PFSK-1 (cell line): Measurements from ENCODE around the gene NOVA1.

ENCODE experiments used
- FOXP2 ChIP-seq: optimal IDR thresholded peaks from 2 replicates; pipeline ENCODE3; 2011; ENCODE audit warnings: borderline replicate concordance, control low read depth, inconsistent platforms; ENCODE audit not compliant: insufficient read depth; ENCODE audit errors: extremely low read length, extremely low read depth
- POLR2AphosphoS5 ChIP-seq: IDR thresholded peaks from 2 replicates; pipeline ENCODE4 v1.6.1; 2012; ENCODE audit warnings: low read depth, mild to moderate bottlenecking, control low read depth, low read length, moderate library complexity
- SIN3A ChIP-seq: IDR thresholded peaks from 2 replicates; pipeline ENCODE4 v1.6.1; 2012; ENCODE audit warnings: mild to moderate bottlenecking, low read length, moderate library complexity, borderline replicate concordance; ENCODE audit not compliant: insufficient read depth
- TAF1 ChIP-seq: IDR thresholded peaks from 2 replicates; pipeline ENCODE4 v1.6.1; 2012; ENCODE audit warnings: low read length, control low read depth, borderline replicate concordance; ENCODE audit not compliant: insufficient read depth
- TF ChIP-seq, protein P1 (sequence below), 2 experiments: IDR thresholded peaks; 2 replicates each; pipeline versions ENCODE4 v1.6.1 to v1.8.0; 2011 to 2012; ENCODE audit warnings: low read depth in 2 of 2, low read length in 2 of 2, control low read depth in 1 of 2, inconsistent platforms in 1 of 2, mild to moderate bottlenecking in 1 of 2, moderate library complexity in 1 of 2; ENCODE audit not compliant: insufficient read depth in 1 of 2

Gene NOVA1

DNA sequence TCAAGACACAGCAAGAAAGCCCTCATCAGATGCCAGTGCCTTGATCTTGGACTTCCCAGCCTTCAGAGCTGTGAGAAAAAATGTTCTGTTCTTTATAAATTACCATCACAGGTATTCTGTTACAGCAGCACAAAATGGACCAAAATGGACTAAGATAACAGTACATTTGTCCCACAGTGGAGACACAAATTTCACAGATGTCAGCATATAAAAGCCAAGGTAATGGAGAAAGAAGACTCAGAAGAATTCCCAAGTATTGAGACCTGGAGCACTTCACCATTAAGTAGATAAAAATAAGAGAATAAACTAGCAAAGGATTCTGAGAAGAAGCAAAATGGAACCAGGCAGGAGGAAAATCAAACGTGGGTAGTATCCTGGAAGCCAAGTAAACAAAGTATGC lies 131.0 kb downstream of the NOVA1 start:
- TF ChIP-seq, protein P1, sequence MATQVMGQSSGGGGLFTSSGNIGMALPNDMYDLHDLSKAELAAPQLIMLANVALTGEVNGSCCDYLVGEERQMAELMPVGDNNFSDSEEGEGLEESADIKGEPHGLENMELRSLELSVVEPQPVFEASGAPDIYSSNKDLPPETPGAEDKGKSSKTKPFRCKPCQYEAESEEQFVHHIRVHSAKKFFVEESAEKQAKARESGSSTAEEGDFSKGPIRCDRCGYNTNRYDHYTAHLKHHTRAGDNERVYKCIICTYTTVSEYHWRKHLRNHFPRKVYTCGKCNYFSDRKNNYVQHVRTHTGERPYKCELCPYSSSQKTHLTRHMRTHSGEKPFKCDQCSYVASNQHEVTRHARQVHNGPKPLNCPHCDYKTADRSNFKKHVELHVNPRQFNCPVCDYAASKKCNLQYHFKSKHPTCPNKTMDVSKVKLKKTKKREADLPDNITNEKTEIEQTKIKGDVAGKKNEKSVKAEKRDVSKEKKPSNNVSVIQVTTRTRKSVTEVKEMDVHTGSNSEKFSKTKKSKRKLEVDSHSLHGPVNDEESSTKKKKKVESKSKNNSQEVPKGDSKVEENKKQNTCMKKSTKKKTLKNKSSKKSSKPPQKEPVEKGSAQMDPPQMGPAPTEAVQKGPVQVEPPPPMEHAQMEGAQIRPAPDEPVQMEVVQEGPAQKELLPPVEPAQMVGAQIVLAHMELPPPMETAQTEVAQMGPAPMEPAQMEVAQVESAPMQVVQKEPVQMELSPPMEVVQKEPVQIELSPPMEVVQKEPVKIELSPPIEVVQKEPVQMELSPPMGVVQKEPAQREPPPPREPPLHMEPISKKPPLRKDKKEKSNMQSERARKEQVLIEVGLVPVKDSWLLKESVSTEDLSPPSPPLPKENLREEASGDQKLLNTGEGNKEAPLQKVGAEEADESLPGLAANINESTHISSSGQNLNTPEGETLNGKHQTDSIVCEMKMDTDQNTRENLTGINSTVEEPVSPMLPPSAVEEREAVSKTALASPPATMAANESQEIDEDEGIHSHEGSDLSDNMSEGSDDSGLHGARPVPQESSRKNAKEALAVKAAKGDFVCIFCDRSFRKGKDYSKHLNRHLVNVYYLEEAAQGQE (IDR thresholded peaks at IDR 0.05; ENCODE audit: insufficient read depth in 1 of 2, low read depth in 2 of 2, low read length in 2 of 2), result no peak
- TF ChIP-seq POLR2AphosphoS5 (no peak), SIN3A (no peak), FOXP2 (no peak), TAF1 (no peak)

DNA sequence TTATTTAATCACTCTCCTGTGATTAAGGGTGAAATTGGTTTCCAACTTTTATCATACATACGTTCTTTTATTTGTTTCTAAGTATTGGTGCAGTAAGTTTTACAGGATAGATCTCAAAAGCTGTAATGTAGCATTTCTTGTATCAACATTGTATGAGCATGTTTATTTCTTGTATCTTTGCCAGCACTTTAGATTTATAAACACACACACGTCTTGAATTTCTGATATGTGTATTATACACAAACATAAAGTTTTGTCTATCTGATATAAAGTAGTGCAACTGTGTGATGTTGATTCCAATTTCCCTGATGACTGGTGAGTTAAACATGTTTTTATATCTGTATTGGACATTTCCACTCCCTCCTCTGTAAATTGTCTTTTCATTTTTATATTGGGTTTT lies 134.7 kb downstream of the NOVA1 start:
- TF ChIP-seq TAF1, result no peak
- TF ChIP-seq, protein P1 (IDR thresholded peaks at IDR 0.05; ENCODE audit: insufficient read depth in 1 of 2, low read depth in 2 of 2, low read length in 2 of 2), result no peak
- no peak for TF ChIP-seq FOXP2
- no peak for TF ChIP-seq POLR2AphosphoS5
- no peak for TF ChIP-seq SIN3A

DNA sequence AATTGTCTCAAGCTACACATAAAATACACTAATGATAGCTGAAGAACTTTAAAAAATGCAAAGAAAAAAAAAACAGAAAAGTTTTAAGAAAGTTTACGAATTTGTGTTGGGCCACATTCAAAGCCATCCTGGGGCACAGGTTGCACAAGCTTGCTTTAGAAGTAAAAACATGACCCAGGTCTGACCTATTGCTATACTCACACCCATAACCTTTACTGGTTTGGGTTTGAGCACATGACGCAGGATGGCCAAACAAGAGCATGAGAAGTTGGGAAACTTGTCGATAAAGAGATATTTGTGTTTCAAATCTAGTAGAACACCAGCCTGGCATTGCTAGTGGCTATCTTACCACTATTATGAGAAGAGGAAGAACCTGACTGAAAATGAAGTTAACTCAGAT lies 143.7 kb downstream of the NOVA1 start:
- TF ChIP-seq POLR2AphosphoS5 (no peak), FOXP2 (no peak), SIN3A (no peak), TAF1 (no peak)
- TF ChIP-seq, protein P1 (IDR thresholded peaks at IDR 0.05; ENCODE audit: insufficient read depth in 1 of 2, low read depth in 2 of 2, low read length in 2 of 2), result no peak

DNA sequence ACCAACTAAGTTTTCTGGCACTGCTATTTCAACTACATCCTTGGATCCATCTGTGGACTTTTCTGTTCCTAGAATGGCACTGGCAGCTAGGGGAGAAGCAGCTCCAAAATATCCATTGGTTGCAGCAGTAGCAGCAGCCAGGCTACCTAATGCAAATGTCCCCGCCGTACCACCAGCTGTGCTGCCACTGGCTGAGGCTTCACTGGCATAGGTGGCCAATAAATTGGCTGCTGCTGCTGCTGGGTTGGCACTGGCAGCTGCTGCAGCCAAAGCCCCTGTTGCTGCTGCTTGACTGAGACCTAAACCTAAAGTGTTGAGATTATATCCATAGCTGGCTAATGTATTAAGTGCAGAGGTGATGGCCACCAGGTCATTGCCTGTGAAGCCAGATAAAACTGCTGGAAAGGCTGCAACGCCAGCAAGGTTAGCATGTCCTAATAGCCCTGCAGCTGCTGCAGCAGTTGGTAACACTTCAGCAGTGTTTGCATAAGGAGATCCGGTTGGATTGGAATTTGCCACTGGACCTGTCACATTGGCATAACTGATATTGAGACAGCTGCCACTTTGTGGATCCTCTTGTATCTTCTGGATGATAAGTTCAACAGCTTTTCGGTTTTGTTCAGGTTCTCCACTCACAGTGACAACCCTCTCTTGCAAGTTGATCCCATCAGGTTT lies 149.5 kb downstream of the NOVA1 start:
- no peak for TF ChIP-seq POLR2AphosphoS5
- TF ChIP-seq, protein P1 (IDR thresholded peaks at IDR 0.05; ENCODE audit: insufficient read depth in 1 of 2, low read depth in 2 of 2, low read length in 2 of 2), result no peak
- TF ChIP-seq TAF1, result no peak
- no peak for TF ChIP-seq SIN3A
- TF ChIP-seq FOXP2, result no peak
